ENCODE measurements around the gene BTG4.
A peak's percentile ranks its signal among the peaks of the same experiment; 100 is the strongest.

The BTG4 gene

DNA sequence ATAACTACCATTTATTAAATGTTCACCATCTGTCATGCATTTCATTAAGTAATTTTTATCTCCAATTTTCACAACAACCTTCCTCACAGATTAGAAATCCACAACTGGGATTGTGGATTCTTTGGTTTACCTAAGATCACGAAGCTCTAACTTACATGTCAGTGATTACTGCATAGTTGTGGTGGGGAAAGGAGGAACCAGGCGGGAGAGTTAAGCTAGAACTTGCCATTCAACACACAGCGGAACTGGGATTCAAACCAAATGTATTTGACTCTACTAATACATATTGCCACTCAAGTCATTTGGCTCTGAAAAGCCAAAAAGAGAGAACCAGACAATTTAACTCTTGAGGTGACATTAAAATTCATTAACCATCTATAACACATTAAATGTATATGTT lies 17.9 kb upstream of the BTG4 start:
- TF ChIP-seq CTCF (IDR thresholded peaks at IDR 0.05; ENCODE audit: low read depth, low read length): no peak

DNA sequence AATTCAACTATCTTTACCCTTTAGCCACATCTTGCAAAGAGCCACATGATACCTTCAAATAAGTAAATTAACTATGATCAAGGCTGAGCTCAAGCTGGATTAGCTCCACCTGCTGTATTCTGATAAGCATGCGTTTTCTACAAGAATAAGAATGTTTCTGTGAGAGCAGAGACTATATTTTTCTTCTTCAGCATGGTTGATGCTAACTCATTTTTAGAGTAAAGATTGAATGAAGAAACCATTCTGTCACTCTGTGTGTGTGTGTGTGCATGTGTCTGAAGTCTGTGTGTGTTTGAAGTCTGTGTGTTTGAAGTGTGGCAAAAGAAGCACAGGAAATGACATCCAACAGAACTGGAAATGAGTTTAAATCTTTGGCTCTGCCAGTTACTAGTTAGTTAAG lies 16.4 kb upstream of the BTG4 start:
- in situ Hi-C loops (cut with HindIII; ENCODE audit: low sequenced_read_pairs): no loop called here
- H3K4me3 ChIP-seq (ENCODE audit: low read depth, low read length): no peak overlapping the region
- DNase-seq (ENCODE audit: low read depth, low spot score): no peak
- TF ChIP-seq CTCF (IDR thresholded peaks at IDR 0.05; ENCODE audit: low read depth, low read length): no peak

More for the DNA sequence above, 17.9 kb upstream of the BTG4 start:
- in situ Hi-C loops (cut with HindIII; ENCODE audit: low sequenced_read_pairs): no loop called here
- H3K4me3 ChIP-seq (ENCODE audit: low read depth, low read length): no peak overlapping the region
- peak; percentile 35 for DNase-seq (ENCODE audit: low read depth, low spot score)

DNA sequence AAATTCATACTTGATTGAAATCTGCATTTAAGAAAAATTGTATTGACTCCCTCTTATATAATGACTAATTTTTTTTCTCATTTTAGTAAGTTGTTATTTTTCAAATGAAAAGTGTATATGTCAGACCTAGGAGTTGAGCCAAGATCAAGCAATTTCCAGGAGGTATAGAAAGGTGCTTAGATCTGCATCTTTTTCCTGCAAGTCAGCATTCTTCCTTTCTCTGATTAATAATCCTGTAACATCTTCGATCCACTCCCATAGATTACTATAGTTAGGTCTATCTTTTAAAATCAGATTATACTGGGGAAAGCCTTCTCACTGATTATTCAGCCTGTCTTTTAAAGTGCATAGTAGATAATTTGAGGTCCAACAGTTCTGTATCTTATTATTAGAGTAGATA lies 15.1 kb upstream of the BTG4 start:
- DNase-seq (ENCODE audit: low read depth, low spot score): no peak
- no peak for TF ChIP-seq CTCF (IDR thresholded peaks at IDR 0.05; ENCODE audit: low read depth, low read length)
- in situ Hi-C loops (cut with HindIII; ENCODE audit: low sequenced_read_pairs): no loop called here
- H3K4me3 ChIP-seq (ENCODE audit: low read depth, low read length): no peak overlapping the region

GRCh38 chr11:111526501-111526900 lies 14.3 kb upstream of the BTG4 start:
- no peak overlapping the region for H3K4me3 ChIP-seq (ENCODE audit: low read depth, low read length)
- DNase-seq (ENCODE audit: low read depth, low spot score): peak; percentile 72
- in situ Hi-C loops (cut with HindIII; ENCODE audit: low sequenced_read_pairs): no loop called here
- no peak for TF ChIP-seq CTCF (IDR thresholded peaks at IDR 0.05; ENCODE audit: low read depth, low read length)

GRCh38 chr11:111525456-111525855 lies 13.3 kb upstream of the BTG4 start:
- in situ Hi-C loops (cut with HindIII; ENCODE audit: low sequenced_read_pairs): no loop called here
- no peak for DNase-seq (ENCODE audit: low read depth, low spot score)
- H3K4me3 ChIP-seq (ENCODE audit: low read depth, low read length): no peak overlapping the region
- no peak for TF ChIP-seq CTCF (IDR thresholded peaks at IDR 0.05; ENCODE audit: low read depth, low read length)

DNA sequence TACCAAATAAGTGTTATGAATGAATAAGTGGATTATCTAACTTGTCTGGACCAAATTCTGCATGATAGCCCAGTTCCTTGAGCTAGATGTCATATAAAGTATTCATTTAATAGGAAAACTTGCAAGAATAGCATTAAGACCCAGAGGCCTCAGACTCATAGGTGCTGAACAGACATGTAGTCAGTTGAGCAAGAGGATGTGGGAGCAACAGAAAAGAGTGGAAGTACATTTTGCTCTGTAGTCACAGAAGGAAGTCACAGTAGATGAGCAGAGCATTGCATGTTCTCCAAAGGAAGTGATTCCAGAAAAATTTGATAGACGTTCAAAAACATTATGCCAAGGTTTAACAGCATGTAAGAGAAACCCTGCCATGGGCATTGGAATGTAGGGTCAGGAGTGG lies 11.9 kb upstream of the BTG4 start:
- DNase-seq (ENCODE audit: low read depth, low spot score): no peak
- no peak overlapping the region for H3K4me3 ChIP-seq (ENCODE audit: low read depth, low read length)
- no peak for TF ChIP-seq CTCF (IDR thresholded peaks at IDR 0.05; ENCODE audit: low read depth, low read length)
- in situ Hi-C loops (cut with HindIII; ENCODE audit: low sequenced_read_pairs): no loop called here

GRCh38 chr11:111523343-111523742 lies 11.2 kb upstream of the BTG4 start:
- no peak for DNase-seq (ENCODE audit: low read depth, low spot score)
- in situ Hi-C loops (cut with HindIII; ENCODE audit: low sequenced_read_pairs): no loop called here
- no peak overlapping the region for H3K4me3 ChIP-seq (ENCODE audit: low read depth, low read length)
- TF ChIP-seq CTCF (IDR thresholded peaks at IDR 0.05; ENCODE audit: low read depth, low read length): no peak
